Omental fat pad (tissue), 4 donors: ENCODE results near the gene TNRC6B. TPM values are rescaled to one million over a fixed set of nuclear protein-coding genes. Genes with fewer than 3 reads are reported as not detected.

Source experiments
- ATAC-seq: fragments of 150-250 bp; one replicate; pipeline ENCODE4 v1.9.1; 2016; ENCODE audit warnings: mild to moderate bottlenecking, moderate library complexity; ENCODE audit not compliant: low FRiP score
- DNase-seq: peaks from one replicate; pipeline ENCODE4 v3.0.0-alpha.2; 2019; ENCODE audit warnings: low spot score
- CTCF ChIP-seq, 3 donors: fragments of 450-650 bp; IDR thresholded peaks; one replicate each; pipeline ENCODE4 v1.5.1; 2016 to 2017; ENCODE audit warnings: antibody characterized with exemption in 3 of 3, mild to moderate bottlenecking in 3 of 3, moderate library complexity in 2 of 3
- total RNA-seq, 4 donors: library from RNA; depleted of rRNA; stranded (reverse); fragments of >200 nt; gene quantifications; one replicate each; pipeline ENCODE4 v1.1.0, GENCODE V29; 2016

The TNRC6B gene
- total RNA-seq, 4 donors from 2014 or later, result 17.2 to 57.8 (median 31.9) TPM

- TF ChIP-seq CTCF (IDR thresholded peaks at IDR 0.05), result no peak
- no peak for DNase-seq
- ATAC-seq, result no peak
These were observed 61.6 kb downstream of the TNRC6B start for GRCh38 chr22:40239345-40239683.

- no peak for DNase-seq
- TF ChIP-seq CTCF (IDR thresholded peaks at IDR 0.05), result no peak
- ATAC-seq, result no peak
These were observed 62.4 kb downstream of the TNRC6B start for GRCh38 chr22:40240160-40240559.

GRCh38 chr22:40240686-40241085, 63.0 kb downstream of the TNRC6B start:
- ATAC-seq, result no peak
- DNase-seq, result no peak
- TF ChIP-seq CTCF (IDR thresholded peaks at IDR 0.05), result no peak

GRCh38 chr22:40241200-40241763, 63.6 kb downstream of the TNRC6B start:
- ATAC-seq (no peak), DNase-seq (no peak)
- no peak for TF ChIP-seq CTCF (IDR thresholded peaks at IDR 0.05)

GRCh38 chr22:40243891-40244290, 66.2 kb downstream of the TNRC6B start:
- DNase-seq, result no peak
- no peak for TF ChIP-seq CTCF (IDR thresholded peaks at IDR 0.05)
- no peak for ATAC-seq

- no peak for DNase-seq
- TF ChIP-seq CTCF (IDR thresholded peaks at IDR 0.05), result no peak
- ATAC-seq, result no peak
These were observed 66.9 kb downstream of the TNRC6B start for GRCh38 chr22:40244586-40244985.

- no peak for DNase-seq
- TF ChIP-seq CTCF (IDR thresholded peaks at IDR 0.05), result no peak
- no peak for ATAC-seq
These were observed 70.3 kb downstream of the TNRC6B start for GRCh38 chr22:40247976-40248375.
